WTC11 (cell line): ENCODE results near the gene BMPR2. TPM values are rescaled to one million over a fixed set of nuclear protein-coding genes. Genes with fewer than 3 reads are reported as not detected.

Source experiments
- ATAC-seq: fragments of 200-7000 bp; cut with Tn5 transposase; 2 replicates; pipeline ENCODE4 v1.10.0; 2021; ENCODE audit warnings: mild to moderate bottlenecking, moderate library complexity
- CTCF ChIA-PET: fragments of 300-600 bp; sonication (Branson Sonifier 250); formaldehyde crosslinking; loops from one replicate; lab custom pipeline; 2021; ENCODE audit warnings: antibody characterized with exemption; lab: Charles Lee
- POLR2A ChIA-PET: fragments of 350-600 bp; sonication (Branson Sonifier 250); formaldehyde crosslinking; loops from one replicate; lab custom pipeline; 2021; ENCODE audit warnings: antibody characterized with exemption; lab: Charles Lee
- DNase-seq: peaks from one replicate; pipeline ENCODE4 v3.0.0; 2021; ENCODE audit warnings: low spot score
- H3K27ac Mint-ChIP-seq: 2 replicates; pipeline ENCODE4 v1.8.0; 2021; ENCODE audit warnings: mixed read lengths
- H3K27me3 Mint-ChIP-seq: 2 replicates; pipeline ENCODE4 v1.8.0; 2021; ENCODE audit warnings: low read depth, mild to moderate bottlenecking, moderate library complexity, mixed read lengths
- H3K36me3 Mint-ChIP-seq: 2 replicates; pipeline ENCODE4 v1.8.0; 2021; ENCODE audit warnings: mixed read lengths
- H3K4me1 Mint-ChIP-seq: 2 replicates; pipeline ENCODE4 v1.8.0; 2022; ENCODE audit warnings: mixed read lengths
- H3K4me3 Mint-ChIP-seq: 2 replicates; pipeline ENCODE4 v1.8.0; 2021; ENCODE audit warnings: mild to moderate bottlenecking, moderate library complexity, mixed read lengths
- H3K9me3 Mint-ChIP-seq: 2 replicates; pipeline ENCODE4 v1.8.0; 2021; ENCODE audit warnings: mixed read lengths
- CREM ChIP-seq: sonication (generic); formaldehyde crosslinking; IDR thresholded peaks from 2 replicates; pipeline ENCODE4 v1.8.1; 2022; ENCODE audit warnings: mild to moderate bottlenecking, missing genetic modification reagents, moderate library complexity
- FOXJ3 ChIP-seq: sonication (generic); formaldehyde crosslinking; IDR thresholded peaks from 2 replicates; pipeline ENCODE4 v1.9.0; 2021; ENCODE audit warnings: missing genetic modification reagents, mild to moderate bottlenecking, borderline replicate concordance
- FOXP1 ChIP-seq: sonication (generic); formaldehyde crosslinking; IDR thresholded peaks from 2 replicates; pipeline ENCODE4 v1.8.0; 2022; ENCODE audit warnings: missing genetic modification reagents, mild to moderate bottlenecking, moderate library complexity, borderline replicate concordance
- GTF2I ChIP-seq: fragments of 250-450 bp; sonication (Bioruptor Pico); conservative IDR thresholded peaks from 2 replicates; pipeline ENCODE4 v1.4.0; 2021; ENCODE audit warnings: mild to moderate bottlenecking
- HMGA2 ChIP-seq: fragments of 250-450 bp; sonication (Bioruptor Pico); IDR thresholded peaks from 2 replicates; pipeline ENCODE4 v1.4.0; 2021; ENCODE audit warnings: mild to moderate bottlenecking, moderate library complexity
- JAZF1 ChIP-seq: fragments of 250-450 bp; sonication (Bioruptor Pico); IDR thresholded peaks from 2 replicates; pipeline ENCODE4 v1.9.0; 2021; ENCODE audit warnings: moderate library complexity, mild to moderate bottlenecking, inconsistent platforms
- JUN ChIP-seq: sonication (generic); formaldehyde crosslinking; IDR thresholded peaks from 2 replicates; pipeline ENCODE4 v1.8.0; 2023; ENCODE audit warnings: mild to moderate bottlenecking, missing genetic modification reagents
- MYBL2 ChIP-seq: sonication (generic); formaldehyde crosslinking; IDR thresholded peaks from 2 replicates; pipeline ENCODE4 v1.8.1; 2023; ENCODE audit warnings: mild to moderate bottlenecking, moderate library complexity, missing genetic modification reagents
- NFATC4 ChIP-seq: fragments of 250-450 bp; sonication (Bioruptor Pico); IDR thresholded peaks from 2 replicates; pipeline ENCODE4 v1.9.0; 2021; ENCODE audit warnings: mild to moderate bottlenecking
- NR1H2 ChIP-seq: sonication (generic); formaldehyde crosslinking; IDR thresholded peaks from 2 replicates; pipeline ENCODE4 v1.9.0; 2021; ENCODE audit warnings: mild to moderate bottlenecking, moderate library complexity, missing genetic modification reagents
- RELA ChIP-seq: sonication (generic); formaldehyde crosslinking; IDR thresholded peaks from 2 replicates; pipeline ENCODE4 v1.8.1; 2022; ENCODE audit warnings: missing genetic modification reagents, mild to moderate bottlenecking, borderline replicate concordance
- RORB ChIP-seq: fragments of 250-450 bp; sonication (Bioruptor Pico); IDR thresholded peaks from 2 replicates; pipeline ENCODE4 v1.9.0; 2021; ENCODE audit warnings: mild to moderate bottlenecking
- SP1 ChIP-seq: sonication (generic); formaldehyde crosslinking; conservative IDR thresholded peaks from 2 replicates; pipeline ENCODE4 v1.8.1; 2022; ENCODE audit warnings: missing genetic modification reagents
- ZBTB21 ChIP-seq: sonication (generic); formaldehyde crosslinking; IDR thresholded peaks from 2 replicates; pipeline ENCODE4 v1.8.1; 2023; ENCODE audit warnings: mild to moderate bottlenecking, missing genetic modification reagents, borderline replicate concordance
- ZNF138 ChIP-seq: sonication (generic); formaldehyde crosslinking; conservative IDR thresholded peaks from 2 replicates; pipeline ENCODE4 v1.8.1; 2022; ENCODE audit warnings: mild to moderate bottlenecking, moderate library complexity, missing genetic modification reagents
- ZNF219 ChIP-seq: sonication (generic); formaldehyde crosslinking; IDR thresholded peaks from 2 replicates; pipeline ENCODE4 v1.8.0; 2023; ENCODE audit warnings: missing genetic modification reagents, mild to moderate bottlenecking, borderline replicate concordance
- ZNF232 ChIP-seq: sonication (generic); formaldehyde crosslinking; IDR thresholded peaks from 2 replicates; pipeline ENCODE4 v1.8.0; 2022; ENCODE audit warnings: mild to moderate bottlenecking, missing genetic modification reagents
- ZNF396 ChIP-seq: fragments of 250-450 bp; sonication (Bioruptor Pico); IDR thresholded peaks from 2 replicates; pipeline ENCODE4 v1.8.0; 2021; ENCODE audit warnings: mild to moderate bottlenecking, moderate library complexity, borderline replicate concordance
- total RNA-seq: library from RNA; stranded (reverse); gene quantifications from 3 replicates; pipeline ENCODE4 v1.2.3, GENCODE V29; 2021
- TF ChIP-seq, protein P1 (sequence below): sonication (generic); formaldehyde crosslinking; IDR thresholded peaks from 2 replicates; pipeline ENCODE4 v1.8.1; 2022; ENCODE audit warnings: low read depth, mild to moderate bottlenecking, moderate library complexity, missing genetic modification reagents, borderline replicate concordance
- TF ChIP-seq, protein P2 (sequence below): sonication (generic); formaldehyde crosslinking; IDR thresholded peaks from 2 replicates; pipeline ENCODE4 v1.8.1; 2022; ENCODE audit warnings: mild to moderate bottlenecking, missing genetic modification reagents, moderate library complexity, borderline replicate concordance
- TF ChIP-seq, protein P3 (sequence below): sonication (generic); formaldehyde crosslinking; IDR thresholded peaks from 2 replicates; pipeline ENCODE4 v1.8.0; 2022; ENCODE audit warnings: missing genetic modification reagents
- TF ChIP-seq, protein P4 (sequence below): fragments of 250-450 bp; sonication (Bioruptor Pico); IDR thresholded peaks from 2 replicates; pipeline ENCODE4 v1.9.0; 2021; ENCODE audit warnings: moderate library complexity, mild to moderate bottlenecking, inconsistent platforms, borderline replicate concordance
- TF ChIP-seq, protein P5 (sequence below): sonication (generic); formaldehyde crosslinking; IDR thresholded peaks from 2 replicates; pipeline ENCODE4 v1.8.1; 2023; ENCODE audit warnings: mild to moderate bottlenecking, moderate library complexity, missing genetic modification reagents

BMPR2 gene
- total RNA-seq, 1 experiment from 2014 or later: 22.1 TPM

DNA sequence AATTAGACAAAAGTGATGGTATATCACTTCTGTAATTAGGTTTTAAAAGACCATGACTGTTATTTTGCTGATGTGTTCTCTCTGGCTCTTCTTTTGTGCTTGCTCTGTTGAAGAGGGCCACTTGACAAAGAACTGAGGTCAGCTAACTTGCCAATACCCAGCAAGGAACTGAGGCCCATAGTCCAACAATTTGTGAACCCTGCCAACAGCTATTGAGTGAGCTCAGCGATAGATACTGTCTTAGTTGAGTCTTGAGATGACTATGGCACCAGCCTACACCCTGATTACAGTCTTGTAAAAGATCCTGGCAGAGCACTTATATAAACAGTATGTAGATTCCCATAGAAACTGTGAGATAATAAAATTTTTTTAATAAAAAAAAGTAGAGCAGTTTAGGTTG, 103.0 kb downstream of the BMPR2 start (continued):
- TF ChIP-seq RELA (no peak), NR1H2 (CRISPR knock-in tag) (no peak), ZNF396 (no peak), ZBTB21 (CRISPR knock-in tag) (no peak), HMGA2 (no peak), FOXJ3 (CRISPR knock-in tag) (no peak)
- TF ChIP-seq, all 79 proteins: peak for 0

DNA sequence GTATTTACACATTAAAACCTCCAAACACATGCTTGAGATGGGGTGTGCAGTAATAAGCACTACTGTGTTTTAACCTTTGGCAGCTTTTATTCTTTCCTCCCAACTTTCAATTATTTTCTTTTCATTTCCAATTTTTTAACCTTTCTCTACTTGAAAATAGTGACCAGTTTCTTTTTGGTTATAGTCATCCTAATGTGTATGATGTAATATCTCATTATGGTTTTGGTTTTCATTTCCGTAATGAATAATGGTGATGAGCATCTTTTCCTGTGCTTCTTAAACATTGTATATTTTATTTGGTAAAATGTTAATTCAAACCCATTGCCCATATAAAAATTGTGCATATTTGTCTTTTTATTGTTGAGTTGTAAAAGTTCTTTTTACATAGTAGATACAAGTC, 103.5 kb downstream of the BMPR2 start:
- TF ChIP-seq ZNF219: no peak
- TF ChIP-seq GTF2I (CRISPR knock-in tag): no peak
- TF ChIP-seq SP1: no peak
- no peak for TF ChIP-seq FOXP1 (CRISPR knock-in tag)
- TF ChIP-seq, protein P1, sequence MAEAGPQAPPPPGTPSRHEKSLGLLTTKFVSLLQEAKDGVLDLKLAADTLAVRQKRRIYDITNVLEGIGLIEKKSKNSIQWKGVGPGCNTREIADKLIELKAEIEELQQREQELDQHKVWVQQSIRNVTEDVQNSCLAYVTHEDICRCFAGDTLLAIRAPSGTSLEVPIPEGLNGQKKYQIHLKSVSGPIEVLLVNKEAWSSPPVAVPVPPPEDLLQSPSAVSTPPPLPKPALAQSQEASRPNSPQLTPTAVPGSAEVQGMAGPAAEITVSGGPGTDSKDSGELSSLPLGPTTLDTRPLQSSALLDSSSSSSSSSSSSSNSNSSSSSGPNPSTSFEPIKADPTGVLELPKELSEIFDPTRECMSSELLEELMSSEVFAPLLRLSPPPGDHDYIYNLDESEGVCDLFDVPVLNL (CRISPR knock-in tag): no peak
- no peak for TF ChIP-seq JUN (CRISPR knock-in tag)
- TF ChIP-seq RORB (CRISPR knock-in tag): no peak
- TF ChIP-seq, protein P2, sequence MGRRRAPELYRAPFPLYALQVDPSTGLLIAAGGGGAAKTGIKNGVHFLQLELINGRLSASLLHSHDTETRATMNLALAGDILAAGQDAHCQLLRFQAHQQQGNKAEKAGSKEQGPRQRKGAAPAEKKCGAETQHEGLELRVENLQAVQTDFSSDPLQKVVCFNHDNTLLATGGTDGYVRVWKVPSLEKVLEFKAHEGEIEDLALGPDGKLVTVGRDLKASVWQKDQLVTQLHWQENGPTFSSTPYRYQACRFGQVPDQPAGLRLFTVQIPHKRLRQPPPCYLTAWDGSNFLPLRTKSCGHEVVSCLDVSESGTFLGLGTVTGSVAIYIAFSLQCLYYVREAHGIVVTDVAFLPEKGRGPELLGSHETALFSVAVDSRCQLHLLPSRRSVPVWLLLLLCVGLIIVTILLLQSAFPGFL (CRISPR knock-in tag): no peak
- TF ChIP-seq ZNF138 (CRISPR knock-in tag): no peak
- TF ChIP-seq, protein P3, sequence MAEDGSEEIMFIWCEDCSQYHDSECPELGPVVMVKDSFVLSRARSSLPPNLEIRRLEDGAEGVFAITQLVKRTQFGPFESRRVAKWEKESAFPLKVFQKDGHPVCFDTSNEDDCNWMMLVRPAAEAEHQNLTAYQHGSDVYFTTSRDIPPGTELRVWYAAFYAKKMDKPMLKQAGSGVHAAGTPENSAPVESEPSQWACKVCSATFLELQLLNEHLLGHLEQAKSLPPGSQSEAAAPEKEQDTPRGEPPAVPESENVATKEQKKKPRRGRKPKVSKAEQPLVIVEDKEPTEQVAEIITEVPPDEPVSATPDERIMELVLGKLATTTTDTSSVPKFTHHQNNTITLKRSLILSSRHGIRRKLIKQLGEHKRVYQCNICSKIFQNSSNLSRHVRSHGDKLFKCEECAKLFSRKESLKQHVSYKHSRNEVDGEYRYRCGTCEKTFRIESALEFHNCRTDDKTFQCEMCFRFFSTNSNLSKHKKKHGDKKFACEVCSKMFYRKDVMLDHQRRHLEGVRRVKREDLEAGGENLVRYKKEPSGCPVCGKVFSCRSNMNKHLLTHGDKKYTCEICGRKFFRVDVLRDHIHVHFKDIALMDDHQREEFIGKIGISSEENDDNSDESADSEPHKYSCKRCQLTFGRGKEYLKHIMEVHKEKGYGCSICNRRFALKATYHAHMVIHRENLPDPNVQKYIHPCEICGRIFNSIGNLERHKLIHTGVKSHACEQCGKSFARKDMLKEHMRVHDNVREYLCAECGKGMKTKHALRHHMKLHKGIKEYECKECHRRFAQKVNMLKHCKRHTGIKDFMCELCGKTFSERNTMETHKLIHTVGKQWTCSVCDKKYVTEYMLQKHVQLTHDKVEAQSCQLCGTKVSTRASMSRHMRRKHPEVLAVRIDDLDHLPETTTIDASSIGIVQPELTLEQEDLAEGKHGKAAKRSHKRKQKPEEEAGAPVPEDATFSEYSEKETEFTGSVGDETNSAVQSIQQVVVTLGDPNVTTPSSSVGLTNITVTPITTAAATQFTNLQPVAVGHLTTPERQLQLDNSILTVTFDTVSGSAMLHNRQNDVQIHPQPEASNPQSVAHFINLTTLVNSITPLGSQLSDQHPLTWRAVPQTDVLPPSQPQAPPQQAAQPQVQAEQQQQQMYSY (CRISPR knock-in tag): no peak
- TF ChIP-seq, protein P4, sequence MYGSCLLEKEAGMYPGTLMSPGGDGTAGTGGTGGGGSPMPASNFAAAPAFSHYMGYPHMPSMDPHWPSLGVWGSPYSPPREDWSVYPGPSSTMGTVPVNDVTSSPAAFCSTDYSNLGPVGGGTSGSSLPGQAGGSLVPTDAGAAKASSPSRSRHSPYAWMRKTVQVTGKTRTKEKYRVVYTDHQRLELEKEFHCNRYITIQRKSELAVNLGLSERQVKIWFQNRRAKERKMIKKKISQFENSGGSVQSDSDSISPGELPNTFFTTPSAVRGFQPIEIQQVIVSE: no peak
- no peak for TF ChIP-seq CREM
- no peak for TF ChIP-seq ZNF232 (CRISPR knock-in tag)
- TF ChIP-seq MYBL2: no peak
- TF ChIP-seq NFATC4 (CRISPR knock-in tag): no peak
- TF ChIP-seq JAZF1 (CRISPR knock-in tag): no peak
- TF ChIP-seq, protein P5, sequence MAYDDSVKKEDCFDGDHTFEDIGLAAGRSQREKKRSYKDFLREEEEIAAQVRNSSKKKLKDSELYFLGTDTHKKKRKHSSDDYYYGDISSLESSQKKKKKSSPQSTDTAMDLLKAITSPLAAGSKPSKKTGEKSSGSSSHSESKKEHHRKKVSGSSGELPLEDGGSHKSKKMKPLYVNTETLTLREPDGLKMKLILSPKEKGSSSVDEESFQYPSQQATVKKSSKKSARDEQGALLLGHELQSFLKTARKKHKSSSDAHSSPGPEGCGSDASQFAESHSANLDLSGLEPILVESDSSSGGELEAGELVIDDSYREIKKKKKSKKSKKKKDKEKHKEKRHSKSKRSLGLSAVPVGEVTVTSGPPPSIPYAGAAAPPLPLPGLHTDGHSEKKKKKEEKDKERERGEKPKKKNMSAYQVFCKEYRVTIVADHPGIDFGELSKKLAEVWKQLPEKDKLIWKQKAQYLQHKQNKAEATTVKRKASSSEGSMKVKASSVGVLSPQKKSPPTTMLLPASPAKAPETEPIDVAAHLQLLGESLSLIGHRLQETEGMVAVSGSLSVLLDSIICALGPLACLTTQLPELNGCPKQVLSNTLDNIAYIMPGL (CRISPR knock-in tag): no peak
- Mint-ChIP-seq H3K36me3 (peaks cover 12% of the 10 kb centered on the region), H3K4me3 (no peak overlapping the region), H3K4me1 (no peaks in the 10 kb centered on the region), H3K27me3 (no peaks in the 10 kb centered on the region), H3K9me3 (no peaks in the 10 kb centered on the region), H3K27ac (no peak overlapping the region)
- CTCF ChIA-PET: no interaction called here
- no peak for ATAC-seq
- POLR2A ChIA-PET: no interaction called here
- no peak for DNase-seq
